HS-27A (cell line): ENCODE measurements around the gene SCYL1.
A peak's percentile ranks its signal among the peaks of the same experiment; 100 is the strongest.

Experiments
- DNase-seq: peaks from one replicate; pipeline ENCODE4 v3.0.0-alpha.2; 2012; ENCODE audit warnings: low read depth, missing footprints

Gene SCYL1

GRCh38 chr11:65493367-65494176, 31.3 kb upstream of the SCYL1 start:
- peak; percentile 98 for DNase-seq

DNA sequence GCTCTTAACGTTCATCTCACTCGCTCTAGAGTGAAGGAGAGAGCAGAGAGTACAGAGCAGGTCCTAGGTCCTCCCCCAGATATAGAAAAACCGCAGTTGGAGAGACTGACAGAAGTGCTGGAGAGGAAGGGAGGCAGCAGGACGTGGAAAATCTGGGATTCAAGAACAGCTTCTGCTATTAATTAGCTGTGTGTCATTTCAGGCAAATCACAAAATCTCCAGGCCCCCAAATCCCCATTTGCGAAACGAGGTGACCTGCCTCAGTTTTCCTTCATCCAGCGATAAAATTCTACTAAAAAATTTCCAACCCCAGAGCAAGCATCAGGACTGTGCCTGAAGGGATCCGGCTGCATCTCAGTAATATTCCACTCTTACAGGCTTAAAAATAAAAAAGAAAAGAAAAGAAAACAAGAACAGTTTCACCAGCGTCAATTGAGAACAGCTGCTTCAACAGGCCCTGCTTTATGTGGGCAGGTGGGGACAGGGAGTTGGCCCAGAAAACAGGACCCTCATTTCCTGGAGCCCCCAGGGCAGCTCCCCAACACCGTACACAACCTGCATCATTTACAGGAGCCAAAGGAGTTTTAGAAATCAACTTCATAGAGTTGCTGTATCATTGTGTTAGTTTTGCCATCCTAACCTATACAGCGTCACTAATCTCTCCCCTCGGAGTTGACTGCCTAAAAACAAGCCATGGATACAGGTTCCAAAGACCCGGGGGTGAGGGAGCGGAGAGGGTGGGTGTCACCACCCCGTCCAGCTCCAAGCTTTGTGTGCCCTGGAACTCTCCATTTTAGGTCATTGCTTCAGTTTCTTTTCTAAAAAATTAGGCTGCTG, 28.4 kb upstream of the SCYL1 start:
- no peak for DNase-seq

DNA sequence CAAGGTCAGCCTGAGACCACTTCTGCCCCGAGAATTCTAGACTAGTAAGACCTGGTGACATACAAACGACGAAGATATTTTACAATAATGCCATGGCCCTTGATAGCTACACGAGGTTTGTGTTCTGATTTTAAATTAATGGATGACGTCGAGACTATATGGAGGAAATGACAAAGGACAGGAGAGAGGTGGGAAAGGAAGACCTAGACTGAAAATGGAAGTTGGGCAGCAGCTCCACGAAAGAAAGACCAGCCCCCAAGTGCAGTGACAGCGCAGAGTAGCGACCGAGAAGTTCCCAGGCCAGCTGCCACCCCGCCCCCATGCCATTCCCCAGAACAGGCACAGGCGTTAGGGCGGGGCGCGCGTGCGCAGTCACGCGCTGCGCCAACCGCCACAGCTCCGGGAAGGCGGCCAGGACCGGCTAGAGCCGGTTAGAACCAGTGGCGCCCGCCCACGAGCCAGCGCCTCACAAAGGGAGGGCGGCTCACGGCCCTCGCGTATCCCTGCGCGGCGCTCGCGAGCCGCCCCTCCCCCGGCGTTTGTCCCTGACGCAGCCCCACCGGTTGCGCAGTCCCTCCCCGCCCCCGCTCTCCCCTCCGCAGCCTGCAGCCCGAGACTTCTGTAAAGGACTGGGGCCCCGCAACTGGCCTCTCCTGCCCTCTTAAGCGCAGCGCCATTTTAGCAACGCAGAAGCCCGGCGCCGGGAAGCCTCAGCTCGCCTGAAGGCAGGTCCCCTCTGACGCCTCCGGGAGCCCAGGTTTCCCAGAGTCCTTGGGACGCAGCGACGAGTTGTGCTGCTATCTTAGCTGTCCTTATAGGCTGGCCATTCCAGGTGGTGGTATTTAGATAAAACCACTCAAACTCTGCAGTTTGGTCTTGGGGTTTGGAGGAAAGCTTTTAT, 27.5 kb upstream of the SCYL1 start:
- peak; percentile 98 for DNase-seq

DNA sequence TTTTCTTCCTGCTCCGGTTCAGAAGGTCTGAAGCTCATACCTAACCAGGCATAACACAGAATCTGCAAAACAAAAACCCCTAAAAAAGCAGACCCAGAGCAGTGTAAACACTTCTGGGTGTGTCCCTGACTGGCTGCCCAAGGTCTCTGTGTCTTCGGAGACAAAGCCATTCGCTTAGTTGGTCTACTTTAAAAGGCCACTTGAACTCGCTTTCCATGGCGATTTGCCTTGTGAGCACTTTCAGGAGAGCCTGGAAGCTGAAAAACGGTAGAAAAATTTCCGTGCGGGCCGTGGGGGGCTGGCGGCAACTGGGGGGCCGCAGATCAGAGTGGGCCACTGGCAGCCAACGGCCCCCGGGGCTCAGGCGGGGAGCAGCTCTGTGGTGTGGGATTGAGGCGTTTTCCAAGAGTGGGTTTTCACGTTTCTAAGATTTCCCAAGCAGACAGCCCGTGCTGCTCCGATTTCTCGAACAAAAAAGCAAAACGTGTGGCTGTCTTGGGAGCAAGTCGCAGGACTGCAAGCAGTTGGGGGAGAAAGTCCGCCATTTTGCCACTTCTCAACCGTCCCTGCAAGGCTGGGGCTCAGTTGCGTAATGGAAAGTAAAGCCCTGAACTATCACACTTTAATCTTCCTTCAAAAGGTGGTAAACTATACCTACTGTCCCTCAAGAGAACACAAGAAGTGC, 26.7 kb upstream of the SCYL1 start:
- peak; percentile 52 for DNase-seq

- no peak for DNase-seq
These were observed 26.2 kb upstream of the SCYL1 start for GRCh38 chr11:65498727-65498976.

- DNase-seq, result peak; percentile 95
These were observed 25.7 kb upstream of the SCYL1 start, which contains the start of gene MALAT1 for GRCh38 chr11:65498977-65499712. TSS of gene MALAT1 (plus strand) at chr11:65499045.

GRCh38 chr11:65499713-65500386, 25.0 kb upstream of the SCYL1 start:
- no peak for DNase-seq

DNA sequence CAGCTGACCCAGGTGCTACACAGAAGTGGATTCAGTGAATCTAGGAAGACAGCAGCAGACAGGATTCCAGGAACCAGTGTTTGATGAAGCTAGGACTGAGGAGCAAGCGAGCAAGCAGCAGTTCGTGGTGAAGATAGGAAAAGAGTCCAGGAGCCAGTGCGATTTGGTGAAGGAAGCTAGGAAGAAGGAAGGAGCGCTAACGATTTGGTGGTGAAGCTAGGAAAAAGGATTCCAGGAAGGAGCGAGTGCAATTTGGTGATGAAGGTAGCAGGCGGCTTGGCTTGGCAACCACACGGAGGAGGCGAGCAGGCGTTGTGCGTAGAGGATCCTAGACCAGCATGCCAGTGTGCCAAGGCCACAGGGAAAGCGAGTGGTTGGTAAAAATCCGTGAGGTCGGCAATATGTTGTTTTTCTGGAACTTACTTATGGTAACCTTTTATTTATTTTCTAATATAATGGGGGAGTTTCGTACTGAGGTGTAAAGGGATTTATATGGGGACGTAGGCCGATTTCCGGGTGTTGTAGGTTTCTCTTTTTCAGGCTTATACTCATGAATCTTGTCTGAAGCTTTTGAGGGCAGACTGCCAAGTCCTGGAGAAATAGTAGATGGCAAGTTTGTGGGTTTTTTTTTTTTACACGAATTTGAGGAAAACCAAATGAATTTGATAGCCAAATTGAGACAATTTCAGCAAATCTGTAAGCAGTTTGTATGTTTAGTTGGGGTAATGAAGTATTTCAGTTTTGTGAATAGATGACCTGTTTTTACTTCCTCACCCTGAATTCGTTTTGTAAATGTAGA, 24.3 kb upstream of the SCYL1 start:
- peak; percentile 43 for DNase-seq

GRCh38 chr11:65501186-65501471, 23.8 kb upstream of the SCYL1 start:
- DNase-seq, result peak; percentile 33

DNA sequence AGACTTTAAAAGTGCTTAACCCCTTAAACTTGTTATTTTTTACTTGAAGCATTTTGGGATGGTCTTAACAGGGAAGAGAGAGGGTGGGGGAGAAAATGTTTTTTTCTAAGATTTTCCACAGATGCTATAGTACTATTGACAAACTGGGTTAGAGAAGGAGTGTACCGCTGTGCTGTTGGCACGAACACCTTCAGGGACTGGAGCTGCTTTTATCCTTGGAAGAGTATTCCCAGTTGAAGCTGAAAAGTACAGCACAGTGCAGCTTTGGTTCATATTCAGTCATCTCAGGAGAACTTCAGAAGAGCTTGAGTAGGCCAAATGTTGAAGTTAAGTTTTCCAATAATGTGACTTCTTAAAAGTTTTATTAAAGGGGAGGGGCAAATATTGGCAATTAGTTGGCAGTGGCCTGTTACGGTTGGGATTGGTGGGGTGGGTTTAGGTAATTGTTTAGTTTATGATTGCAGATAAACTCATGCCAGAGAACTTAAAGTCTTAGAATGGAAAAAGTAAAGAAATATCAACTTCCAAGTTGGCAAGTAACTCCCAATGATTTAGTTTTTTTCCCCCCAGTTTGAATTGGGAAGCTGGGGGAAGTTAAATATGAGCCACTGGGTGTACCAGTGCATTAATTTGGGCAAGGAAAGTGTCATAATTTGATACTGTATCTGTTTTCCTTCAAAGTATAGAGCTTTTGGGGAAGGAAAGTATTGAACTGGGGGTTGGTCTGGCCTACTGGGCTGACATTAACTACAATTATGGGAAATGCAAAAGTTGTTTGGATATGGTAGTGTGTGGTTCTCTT, 23.2 kb upstream of the SCYL1 start:
- peak; percentile 45 for DNase-seq

DNA sequence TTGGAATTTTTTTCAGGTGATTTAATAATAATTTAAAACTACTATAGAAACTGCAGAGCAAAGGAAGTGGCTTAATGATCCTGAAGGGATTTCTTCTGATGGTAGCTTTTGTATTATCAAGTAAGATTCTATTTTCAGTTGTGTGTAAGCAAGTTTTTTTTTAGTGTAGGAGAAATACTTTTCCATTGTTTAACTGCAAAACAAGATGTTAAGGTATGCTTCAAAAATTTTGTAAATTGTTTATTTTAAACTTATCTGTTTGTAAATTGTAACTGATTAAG, 22.7 kb upstream of the SCYL1 start:
- DNase-seq, result no peak

GRCh38 chr11:65502555-65503367, 22.1 kb upstream of the SCYL1 start:
- DNase-seq, result peak; percentile 38

- no peak for DNase-seq
These were observed 21.4 kb upstream of the SCYL1 start for GRCh38 chr11:65503368-65503948.

DNA sequence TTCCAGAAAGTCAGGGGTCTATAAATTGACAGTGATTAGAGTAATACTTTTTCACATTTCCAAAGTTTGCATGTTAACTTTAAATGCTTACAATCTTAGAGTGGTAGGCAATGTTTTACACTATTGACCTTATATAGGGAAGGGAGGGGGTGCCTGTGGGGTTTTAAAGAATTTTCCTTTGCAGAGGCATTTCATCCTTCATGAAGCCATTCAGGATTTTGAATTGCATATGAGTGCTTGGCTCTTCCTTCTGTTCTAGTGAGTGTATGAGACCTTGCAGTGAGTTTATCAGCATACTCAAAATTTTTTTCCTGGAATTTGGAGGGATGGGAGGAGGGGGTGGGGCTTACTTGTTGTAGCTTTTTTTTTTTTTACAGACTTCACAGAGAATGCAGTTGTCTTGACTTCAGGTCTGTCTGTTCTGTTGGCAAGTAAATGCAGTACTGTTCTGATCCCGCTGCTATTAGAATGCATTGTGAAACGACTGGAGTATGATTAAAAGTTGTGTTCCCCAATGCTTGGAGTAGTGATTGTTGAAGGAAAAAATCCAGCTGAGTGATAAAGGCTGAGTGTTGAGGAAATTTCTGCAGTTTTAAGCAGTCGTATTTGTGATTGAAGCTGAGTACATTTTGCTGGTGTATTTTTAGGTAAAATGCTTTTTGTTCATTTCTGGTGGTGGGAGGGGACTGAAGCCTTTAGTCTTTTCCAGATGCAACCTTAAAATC, 20.8 kb upstream of the SCYL1 start:
- DNase-seq, result peak; percentile 57

GRCh38 chr11:65504674-65505465, 20.0 kb upstream of the SCYL1 start:
- DNase-seq, result no peak

GRCh38 chr11:65505466-65506289, 19.2 kb upstream of the SCYL1 start:
- peak; percentile 29 for DNase-seq
